Endothelial cell (in vitro differentiated cells): Measurements from ENCODE around the gene ZDHHC17. TPM values are rescaled to one million over a fixed set of nuclear protein-coding genes. Genes with fewer than 3 reads are reported as not detected.
"Not testable (repeated sequence)": the region's sequence is repeated elsewhere in the genome, so short reads cannot be mapped to it uniquely, and the experiment has no call there.

Source experiments
- DNase-seq: peaks from one replicate; pipeline ENCODE4 v3.0.0; 2021; ENCODE audit warnings: low spot score
- H3K27ac Mint-ChIP-seq: one replicate; pipeline ENCODE4 v1.8.0; 2021; ENCODE audit warnings: mixed read lengths, inconsistent platforms; ENCODE audit not compliant: unreplicated experiment
- H3K27me3 Mint-ChIP-seq: one replicate; pipeline ENCODE4 v1.8.0; 2021; ENCODE audit warnings: mild to moderate bottlenecking, moderate library complexity, mixed read lengths, inconsistent platforms; ENCODE audit not compliant: unreplicated experiment
- H3K36me3 Mint-ChIP-seq: one replicate; pipeline ENCODE4 v1.8.0; 2021; ENCODE audit warnings: mild to moderate bottlenecking, low read depth, mixed read lengths, inconsistent platforms; ENCODE audit not compliant: unreplicated experiment
- H3K4me1 Mint-ChIP-seq: one replicate; pipeline ENCODE4 v1.8.0; 2021; ENCODE audit warnings: mild to moderate bottlenecking, mixed read lengths, inconsistent platforms; ENCODE audit not compliant: unreplicated experiment
- H3K4me3 Mint-ChIP-seq: one replicate; pipeline ENCODE4 v1.8.0; 2021; ENCODE audit warnings: mild to moderate bottlenecking, mixed read lengths, inconsistent platforms; ENCODE audit not compliant: unreplicated experiment
- H3K9me3 Mint-ChIP-seq: one replicate; pipeline ENCODE4 v1.8.0; 2021; ENCODE audit warnings: mixed read lengths, inconsistent platforms; ENCODE audit not compliant: unreplicated experiment
- CTCF ChIP-seq: fragments of 200-600 bp; sonication (generic); IDR thresholded peaks from one replicate; pipeline ENCODE4 v1.5.0; 2021; ENCODE audit warnings: antibody characterized with exemption; ENCODE audit not compliant: unreplicated experiment
- total RNA-seq: library from RNA; stranded (reverse); fragmentation: NEBNext Ultra II Directional; extraction: Animal tissue kit (Norgen Biotek cat#: 25700); gene quantifications from one replicate; pipeline ENCODE4 v1.2.1, GENCODE V29; 2021; ENCODE audit not compliant: unreplicated experiment

Gene ZDHHC17
- total RNA-seq, 1 donor from 2014 or later, result 52.0 TPM

- TF ChIP-seq CTCF, result no peak
- no peak for DNase-seq
- H3K9me3 Mint-ChIP-seq, result no peaks in the 10 kb centered on the region
- no peaks in the 10 kb centered on the region for H3K27me3 Mint-ChIP-seq
- H3K36me3 Mint-ChIP-seq, result no peaks in the 10 kb centered on the region
- H3K27ac Mint-ChIP-seq, result no peak overlapping the region
- no peak overlapping the region for H3K4me3 Mint-ChIP-seq
- peaks cover 5% of the 10 kb centered on the region for H3K4me1 Mint-ChIP-seq
Observed at GRCh38 chr12:76717314-76717713, 46.6 kb upstream of the ZDHHC17 start.

GRCh38 chr12:76719171-76720041, 44.5 kb upstream of the ZDHHC17 start:
- no peak for DNase-seq
- Mint-ChIP-seq H3K9me3 (no peaks in the 10 kb centered on the region), H3K27ac (no peak overlapping the region)

GRCh38 chr12:76720068-76720467, 43.8 kb upstream of the ZDHHC17 start:
- no peak overlapping the region for H3K4me3 Mint-ChIP-seq
- H3K4me1 Mint-ChIP-seq, result peaks cover 2% of the 10 kb centered on the region
- H3K27ac Mint-ChIP-seq, result no peak overlapping the region

More at GRCh38 chr12:76719171-76720041, 44.5 kb upstream of the ZDHHC17 start:
- Mint-ChIP-seq H3K27me3 (peaks cover under 1% of the 10 kb centered on the region), H3K4me1 (peaks cover 2% of the 10 kb centered on the region), H3K36me3 (no peaks in the 10 kb centered on the region), H3K4me3 (no peak overlapping the region)
- no peak for TF ChIP-seq CTCF

GRCh38 chr12:76726626-76727025, 37.3 kb upstream of the ZDHHC17 start:
- no peak overlapping the region for H3K4me3 Mint-ChIP-seq
- H3K36me3 Mint-ChIP-seq, result no peaks in the 10 kb centered on the region
- no peak for DNase-seq
- peaks cover 2% of the 10 kb centered on the region for H3K27me3 Mint-ChIP-seq
- no peak overlapping the region for H3K27ac Mint-ChIP-seq
- no peak for TF ChIP-seq CTCF
- no peaks in the 10 kb centered on the region for H3K4me1 Mint-ChIP-seq
- H3K9me3 Mint-ChIP-seq, result no peaks in the 10 kb centered on the region

More at GRCh38 chr12:76720068-76720467, 43.8 kb upstream of the ZDHHC17 start:
- TF ChIP-seq CTCF, result no peak
- no peaks in the 10 kb centered on the region for H3K36me3 Mint-ChIP-seq
- H3K27me3 Mint-ChIP-seq, result peaks cover 2% of the 10 kb centered on the region
- H3K9me3 Mint-ChIP-seq, result no peaks in the 10 kb centered on the region
- DNase-seq, result no peak

GRCh38 chr12:76732188-76732587, 31.7 kb upstream of the ZDHHC17 start:
- not testable (repeated sequence) for H3K36me3 Mint-ChIP-seq, H3K9me3 Mint-ChIP-seq, H3K27me3 Mint-ChIP-seq

GRCh38 chr12:76737689-76738088, 26.2 kb upstream of the ZDHHC17 start:
- H3K9me3 Mint-ChIP-seq, DNase-seq, H3K27me3 Mint-ChIP-seq, H3K27ac Mint-ChIP-seq, H3K36me3 Mint-ChIP-seq, H3K4me1 Mint-ChIP-seq, H3K4me3 Mint-ChIP-seq: not testable (repeated sequence)

More at GRCh38 chr12:76732188-76732587, 31.7 kb upstream of the ZDHHC17 start:
- not testable (repeated sequence) for H3K27ac Mint-ChIP-seq, DNase-seq, H3K4me3 Mint-ChIP-seq, H3K4me1 Mint-ChIP-seq
